HL-60/S4 treated with phorbol 12-myristate 13-acetate at 8.2 ng/mL for 4 days and 3 days (cell line): ENCODE data around the gene DMD.

Experiments
- in situ Hi-C: fragments of 300-500 bp; cut with MboI; formaldehyde crosslinking; loops from 2 replicates; pipeline ENCODE4 v1.15.0; 2022; ENCODE audit warnings: low sequenced_read_pairs

DMD gene

DNA sequence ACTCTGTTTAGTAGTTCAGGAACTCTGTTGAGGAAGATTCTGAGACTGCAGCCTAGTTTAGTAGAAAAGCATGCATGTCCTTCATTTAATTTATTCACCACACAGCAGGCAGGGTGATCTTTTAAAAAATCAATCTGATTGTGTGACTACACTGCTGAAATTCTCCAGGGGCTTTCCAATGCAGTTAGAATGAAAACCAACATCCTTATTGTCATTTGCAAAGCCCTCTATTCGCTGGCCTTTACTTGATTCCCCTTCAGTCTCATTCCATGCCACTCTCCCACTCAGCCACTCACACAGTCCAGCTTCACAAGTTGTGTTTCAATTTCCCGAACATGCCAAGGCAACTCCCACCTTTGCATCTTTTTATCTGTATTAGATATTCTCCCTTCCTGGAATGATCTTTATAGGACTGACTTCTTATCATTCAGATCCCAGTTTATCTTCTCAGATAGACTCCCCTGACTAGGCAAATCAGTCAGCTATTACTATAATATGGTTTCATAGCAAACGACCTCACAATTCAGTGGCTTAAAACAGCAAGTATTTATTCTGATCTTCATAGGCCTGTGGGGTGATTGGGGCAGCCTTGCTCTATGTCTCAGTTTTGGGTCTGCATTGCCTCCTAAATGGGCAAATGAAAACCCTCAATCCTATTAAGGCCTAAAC, 2118.2 kb downstream of the DMD start:
- in situ Hi-C loops = no loop called here

DNA sequence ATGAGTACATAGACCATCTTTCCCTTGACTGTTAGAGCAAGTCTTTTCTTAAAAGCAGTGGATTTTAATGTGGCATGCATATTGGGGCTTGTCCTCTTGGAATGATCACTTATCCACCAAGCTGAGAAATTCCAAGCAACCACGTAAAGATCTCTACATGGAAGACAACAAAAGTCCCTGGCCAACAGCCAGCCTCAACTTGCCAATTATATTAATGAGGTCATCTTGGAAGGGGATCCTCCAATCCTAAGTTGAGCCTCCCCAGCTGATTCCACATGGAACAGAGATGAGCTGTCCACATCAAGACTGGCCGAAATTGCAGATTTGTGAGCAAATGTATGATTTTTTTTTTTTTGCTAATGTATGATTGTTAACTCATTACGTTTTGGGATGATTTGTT, 2118.9 kb downstream of the DMD start:
- in situ Hi-C loops = no loop called here

DNA sequence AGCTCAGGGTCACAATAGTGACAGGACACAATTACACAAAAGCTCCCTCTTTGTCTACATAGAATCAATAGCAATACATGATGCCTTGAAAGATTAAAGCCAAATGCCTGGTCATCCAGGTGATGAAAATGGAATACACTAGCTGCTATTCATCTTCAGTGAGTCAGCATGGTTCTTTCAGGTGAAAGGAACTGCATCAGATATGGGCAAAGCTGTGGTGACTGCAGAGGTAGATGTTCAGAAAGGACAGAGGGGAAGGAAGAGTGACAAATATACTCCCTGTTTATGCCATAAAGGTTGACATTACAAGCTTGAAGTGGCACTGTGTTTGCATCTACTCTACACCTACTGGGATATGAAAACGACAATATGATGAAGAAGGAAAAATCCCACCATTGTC, 2119.5 kb downstream of the DMD start:
- in situ Hi-C loops = no loop called here

DNA sequence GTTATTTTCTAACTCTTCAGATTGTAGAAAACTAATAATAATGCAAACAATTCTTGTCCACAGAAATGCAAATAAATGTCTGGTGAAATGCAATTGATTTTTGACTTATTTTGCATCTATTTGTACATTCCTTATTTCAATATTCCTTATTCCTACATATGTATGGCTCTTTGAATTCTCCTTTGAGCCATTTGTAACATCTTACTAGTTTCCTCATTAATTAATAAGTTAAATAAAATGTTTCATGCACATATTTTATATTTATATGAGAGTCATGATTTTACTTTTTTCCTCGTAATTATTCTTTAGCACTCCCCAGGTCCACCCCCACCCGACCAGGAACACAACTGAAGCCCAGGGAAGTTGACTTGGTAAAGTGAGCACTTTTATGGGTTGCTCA, 2136.8 kb downstream of the DMD start:
- in situ Hi-C loops = no loop called here

GRCh38 chrX:31071725-31072124, 2139.6 kb downstream of the DMD start, which contains the start of gene FTHL17:
TSS of gene FTHL17 (minus strand) at chrX:31072041. CDS start at chrX:31071953, 88 bp downstream.
- in situ Hi-C loops = no loop called here

GRCh38 chrX:31071262-31071661, 2140.1 kb downstream of the DMD start:
- in situ Hi-C loops = no loop called here

- in situ Hi-C loops = no loop called here
Observed at GRCh38 chrX:31070057-31070468, 2141.3 kb downstream of the DMD start.
